ENCODE data around the gene UBXN2A.

UBXN2A gene

GRCh38 chr2:24046930-24047702 lies 106.9 kb downstream of the UBXN2A start, which contains the start of gene WDCP:
WDCP (minus strand) TSS chr2:24047391; CDS start chr2:24039494, 7,897 bp downstream.
- DNase-seq = peak; percentile 62

GRCh38 chr2:24047703-24048033 lies 107.4 kb downstream of the UBXN2A start:
- DNase-seq = no peak

- no peak for DNase-seq
Observed at GRCh38 chr2:24048769-24049484, 108.7 kb downstream of the UBXN2A start.

- DNase-seq = peak; percentile 56
Observed at GRCh38 chr2:24049485-24050021, 109.3 kb downstream of the UBXN2A start, which contains the start of gene FKBP1B. FKBP1B (plus strand) TSS chr2:24049741; CDS start chr2:24049850, 109 bp downstream.

- peak; percentile 10 for DNase-seq
Observed at GRCh38 chr2:24050041-24050979, 110.0 kb downstream of the UBXN2A start.

- DNase-seq = no peak
Observed at GRCh38 chr2:24051833-24052232, 111.6 kb downstream of the UBXN2A start.

- DNase-seq = no peak
Observed at GRCh38 chr2:24052951-24053350, 112.7 kb downstream of the UBXN2A start.

Data from activated gamma-delta T cell (primary cell).